ENCODE results near the gene EI24.

EI24 gene

DNA sequence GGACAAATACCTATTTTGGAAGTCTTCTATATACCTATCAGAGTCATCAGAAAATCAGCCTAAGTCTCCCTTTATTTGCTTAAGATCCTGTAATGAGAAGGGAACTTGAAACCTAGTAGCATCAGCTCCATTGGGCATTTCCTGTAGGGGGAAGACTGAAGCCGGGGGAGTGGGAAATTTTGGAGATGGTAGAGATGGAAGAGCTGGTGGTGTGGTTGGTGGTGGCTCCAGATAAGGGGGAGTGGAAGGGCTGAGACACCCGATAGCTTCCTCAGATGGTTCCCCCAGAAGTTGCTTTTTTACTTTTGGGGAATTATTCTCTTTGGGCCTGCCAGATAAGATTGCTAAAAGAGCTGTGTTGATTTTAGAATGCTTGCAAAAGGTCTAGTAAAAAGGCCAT, 16.4 kb upstream of the EI24 start:
- no peak overlapping the region for H3K4me3 ChIP-seq
- peaks cover 9% of the 10 kb centered on the region for H3K4me1 ChIP-seq
- peaks cover 57% of the 10 kb centered on the region for H3K9me3 ChIP-seq
- H3K9ac ChIP-seq: no peak overlapping the region
- no peaks in the 10 kb centered on the region for H3K27me3 ChIP-seq
- no peaks in the 10 kb centered on the region for H3K36me3 ChIP-seq
- H4K20me1 ChIP-seq: no peaks in the 10 kb centered on the region
- TF ChIP-seq Cebpa-rat (IDR thresholded peaks at IDR 0.05): no peak
- no peak overlapping the region for H3K4me2 ChIP-seq
- no peak overlapping the region for H3K27ac ChIP-seq

DNA sequence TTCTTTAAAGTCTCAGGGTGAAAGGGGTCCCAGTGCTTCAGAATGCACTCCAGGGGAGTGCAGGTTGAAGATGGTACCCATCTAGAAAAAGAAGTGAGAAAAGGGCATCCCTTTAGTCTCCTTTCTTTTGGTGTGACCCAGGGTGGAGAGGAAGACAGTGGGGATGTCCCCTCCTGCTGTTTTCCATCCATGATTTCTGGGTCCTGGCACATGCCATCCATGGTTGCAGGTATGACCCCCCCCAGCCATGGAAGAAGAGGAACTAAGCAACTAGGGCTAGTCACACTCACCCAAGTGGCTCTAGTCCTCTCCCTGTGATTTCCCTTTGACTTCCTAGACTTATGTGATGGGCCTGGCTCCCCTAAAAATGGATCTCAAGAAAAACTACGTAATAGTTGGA, 15.9 kb upstream of the EI24 start:
- no peak overlapping the region for H3K4me2 ChIP-seq
- no peaks in the 10 kb centered on the region for H3K36me3 ChIP-seq
- peaks cover 9% of the 10 kb centered on the region for H3K4me1 ChIP-seq
- TF ChIP-seq Cebpa-rat (IDR thresholded peaks at IDR 0.05): no peak
- no peak overlapping the region for H3K9ac ChIP-seq
- H4K20me1 ChIP-seq: no peaks in the 10 kb centered on the region
- H3K4me3 ChIP-seq: no peak overlapping the region
- peaks cover 57% of the 10 kb centered on the region for H3K9me3 ChIP-seq
- no peak overlapping the region for H3K27ac ChIP-seq
- H3K27me3 ChIP-seq: no peaks in the 10 kb centered on the region

DNA sequence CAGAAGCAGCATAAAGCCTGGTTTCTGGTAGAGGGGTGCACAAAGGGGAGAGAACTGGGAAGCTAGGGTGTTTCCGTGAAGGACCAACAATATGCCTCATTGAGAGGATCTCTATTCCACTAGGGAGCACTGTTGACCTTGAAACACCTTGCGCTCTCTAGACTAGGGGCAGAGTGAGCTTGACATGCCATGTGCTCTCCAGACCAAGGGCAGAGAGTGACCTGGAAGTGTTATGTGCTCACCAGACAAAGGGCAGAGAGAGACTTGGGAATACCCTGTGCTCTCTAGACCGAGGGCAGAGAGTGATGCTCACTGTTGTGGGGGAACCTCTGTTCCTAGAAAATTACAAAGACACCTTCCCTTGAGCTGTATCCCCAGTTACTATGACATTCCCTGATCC, 15.2 kb upstream of the EI24 start:
- no peaks in the 10 kb centered on the region for H3K36me3 ChIP-seq
- peaks cover 57% of the 10 kb centered on the region for H3K9me3 ChIP-seq
- H3K9ac ChIP-seq: no peak overlapping the region
- H3K27me3 ChIP-seq: no peaks in the 10 kb centered on the region
- no peak overlapping the region for H3K4me2 ChIP-seq
- no peaks in the 10 kb centered on the region for H4K20me1 ChIP-seq
- H3K27ac ChIP-seq: no peak overlapping the region
- no peak for TF ChIP-seq Cebpa-rat (IDR thresholded peaks at IDR 0.05)
- H3K4me3 ChIP-seq: no peak overlapping the region
- peaks cover 9% of the 10 kb centered on the region for H3K4me1 ChIP-seq

GRCh38 chr11:125559888-125560287, 9.4 kb upstream of the EI24 start:
- Histone ChIP-seq H3K4me2 (no peak overlapping the region), H3K27ac (no peak overlapping the region), H3K27me3 (no peaks in the 10 kb centered on the region), H3K36me3 (no peaks in the 10 kb centered on the region), H3K9me3 (peaks cover 12% of the 10 kb centered on the region), H3K4me1 (no peaks in the 10 kb centered on the region), H4K20me1 (no peaks in the 10 kb centered on the region), H3K9ac (no peak overlapping the region), H3K4me3 (no peak overlapping the region)
- no peak for TF ChIP-seq Cebpa-rat (IDR thresholded peaks at IDR 0.05)

GRCh38 chr11:125561924-125562323, 7.4 kb upstream of the EI24 start:
- Histone ChIP-seq H3K27ac (no peak overlapping the region), H3K4me1 (no peaks in the 10 kb centered on the region), H3K9me3 (peaks cover 8% of the 10 kb centered on the region), H3K4me2 (no peak overlapping the region), H3K27me3 (no peaks in the 10 kb centered on the region), H3K36me3 (no peaks in the 10 kb centered on the region), H3K4me3 (no peak overlapping the region), H4K20me1 (no peaks in the 10 kb centered on the region), H3K9ac (no peak overlapping the region)
- TF ChIP-seq Cebpa-rat (IDR thresholded peaks at IDR 0.05): no peak

DNA sequence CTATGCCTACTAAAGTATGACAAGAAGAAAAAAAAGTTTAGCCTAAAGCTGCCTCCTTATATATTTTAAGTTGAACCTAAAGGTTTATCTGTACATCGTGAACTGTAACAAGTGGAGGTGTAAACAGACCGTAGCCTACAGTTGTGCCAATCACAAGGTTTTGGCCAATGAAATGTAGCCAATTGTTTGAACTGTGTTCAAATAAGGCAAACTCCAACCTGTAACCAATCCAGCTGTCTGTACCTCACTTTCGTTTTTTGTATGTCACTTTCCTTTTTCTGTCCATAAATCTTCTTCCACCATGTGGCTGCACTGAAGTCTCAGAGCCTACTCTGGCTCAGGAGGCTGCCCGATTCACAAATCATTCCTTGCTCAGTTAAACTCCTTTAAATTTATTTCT, 6.8 kb upstream of the EI24 start:
- H3K9me3 ChIP-seq: peaks cover 11% of the 10 kb centered on the region
- H3K4me3 ChIP-seq: no peak overlapping the region
- TF ChIP-seq Cebpa-rat (IDR thresholded peaks at IDR 0.05): no peak

GRCh38 chr11:125564357-125564756, 4.9 kb upstream of the EI24 start:
- H4K20me1 ChIP-seq: no peaks in the 10 kb centered on the region
- TF ChIP-seq Cebpa-rat (IDR thresholded peaks at IDR 0.05): no peak
- H3K27ac ChIP-seq: no peak overlapping the region
- H3K36me3 ChIP-seq: no peaks in the 10 kb centered on the region
- H3K4me3 ChIP-seq: no peak overlapping the region
- H3K27me3 ChIP-seq: no peaks in the 10 kb centered on the region
- H3K4me1 ChIP-seq: no peaks in the 10 kb centered on the region
- no peak overlapping the region for H3K4me2 ChIP-seq
- H3K9me3 ChIP-seq: peaks cover 11% of the 10 kb centered on the region
- no peak overlapping the region for H3K9ac ChIP-seq

More for the DNA sequence above, 6.8 kb upstream of the EI24 start:
- H3K9ac ChIP-seq: no peak overlapping the region
- H4K20me1 ChIP-seq: no peaks in the 10 kb centered on the region
- H3K27me3 ChIP-seq: no peaks in the 10 kb centered on the region
- no peak overlapping the region for H3K4me2 ChIP-seq
- no peaks in the 10 kb centered on the region for H3K4me1 ChIP-seq
- no peak overlapping the region for H3K27ac ChIP-seq
- H3K36me3 ChIP-seq: no peaks in the 10 kb centered on the region

DNA sequence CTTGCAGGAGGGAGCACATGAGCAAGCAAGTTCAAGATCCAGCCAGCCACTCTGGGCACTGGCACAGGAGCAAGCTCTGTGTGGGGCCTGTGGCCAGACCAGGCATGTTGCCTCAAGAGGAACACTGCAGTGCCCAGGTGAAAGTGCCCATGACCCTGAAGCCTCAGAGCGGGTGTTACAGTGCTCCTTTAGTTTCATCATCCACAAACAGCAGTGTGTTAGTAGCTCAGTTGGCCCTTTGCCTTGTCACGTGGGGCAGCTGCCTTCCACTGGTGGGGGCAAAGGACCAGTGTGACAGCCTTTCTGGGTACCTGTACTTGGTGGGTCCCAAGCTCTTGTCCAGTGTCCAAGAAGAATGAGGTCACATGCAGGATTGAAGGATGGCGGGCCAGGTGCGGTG, 3.0 kb upstream of the EI24 start:
- Histone ChIP-seq H3K27ac (no peak overlapping the region), H3K4me2 (no peak overlapping the region), H4K20me1 (peaks cover 12% of the 10 kb centered on the region; the same call in 1 of the 2 replicates), H3K36me3 (no peaks in the 10 kb centered on the region), H3K4me3 (no peak overlapping the region), H3K9me3 (peaks cover 11% of the 10 kb centered on the region), H3K27me3 (no peaks in the 10 kb centered on the region), H3K9ac (no peak overlapping the region), H3K4me1 (peaks cover 14% of the 10 kb centered on the region)
- TF ChIP-seq Cebpa-rat (IDR thresholded peaks at IDR 0.05): no peak

DNA sequence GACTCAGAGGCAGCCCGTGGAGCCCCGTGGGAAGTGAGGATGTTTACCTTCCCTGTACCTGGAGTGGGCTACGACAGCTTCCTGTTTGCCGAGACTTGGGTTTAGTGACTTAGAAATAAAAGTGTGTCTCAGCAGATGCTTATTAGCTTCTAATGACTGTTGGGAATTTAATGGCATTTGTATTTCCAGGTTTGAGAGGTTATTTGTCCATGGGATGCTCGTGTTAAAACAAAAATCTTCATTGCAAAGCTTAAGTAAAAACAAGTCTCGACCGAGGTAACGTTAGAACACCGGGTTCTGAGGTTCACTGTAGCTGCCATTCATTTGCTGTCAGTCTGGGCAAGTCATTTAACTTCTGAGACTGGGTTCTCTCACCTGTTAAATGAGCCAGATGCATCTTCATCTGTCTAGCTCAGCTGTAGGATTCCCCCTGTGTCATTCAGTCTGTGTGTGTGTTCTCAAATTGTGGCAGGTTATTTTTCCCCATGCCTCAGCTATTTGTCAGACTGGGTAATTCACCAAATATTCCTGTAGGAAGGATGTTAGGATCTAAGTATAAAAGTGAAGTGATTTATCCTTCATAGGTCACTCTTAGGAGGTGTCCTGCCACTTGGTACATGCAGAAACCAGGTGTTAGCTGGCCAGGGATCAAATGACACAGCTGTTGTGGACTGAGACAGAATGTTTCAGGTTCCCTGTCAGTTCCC, 791 bp downstream of the EI24 start:
- Histone ChIP-seq H3K27ac (peak overlapping the region; percentile 96), H3K9ac (peak overlapping the region; percentile 96)
- no peak for TF ChIP-seq Cebpa-rat (IDR thresholded peaks at IDR 0.05)

DNA sequence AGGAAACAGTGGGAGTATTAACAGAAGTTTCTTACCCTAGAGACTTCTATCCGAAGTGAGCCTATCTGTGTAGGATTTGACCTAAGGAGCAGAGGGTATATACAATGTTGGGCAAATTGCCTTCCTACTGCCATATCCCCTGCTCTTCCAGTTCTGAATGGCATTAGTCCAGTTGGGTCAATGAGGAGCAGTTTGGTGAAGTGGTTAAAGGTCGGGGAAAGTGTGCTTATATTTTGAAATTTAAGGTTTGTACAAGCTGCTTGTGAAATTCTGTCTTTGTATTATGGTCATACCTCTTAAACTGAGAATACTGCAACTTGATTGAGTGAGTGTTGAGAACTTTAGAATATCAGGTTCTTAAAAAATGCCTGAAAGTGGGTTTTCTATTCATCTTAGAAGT, 1.7 kb downstream of the EI24 start:
- Histone ChIP-seq H4K20me1 (peaks cover 12% of the 10 kb centered on the region; the same call in 1 of the 2 replicates), H3K36me3 (peaks cover 41% of the 10 kb centered on the region), H3K27me3 (no peaks in the 10 kb centered on the region), H3K4me2 (peak overlapping the region; percentile 89), H3K9ac (0 out of 2 replicates have a peak overlapping the region, but pooled peaks have one; percentile 96), H3K4me3 (no peak overlapping the region; the same call in 1 of the 2 replicates), H3K9me3 (peaks cover 10% of the 10 kb centered on the region), H3K4me1 (peaks cover 14% of the 10 kb centered on the region), H3K27ac (no peak overlapping the region)
- TF ChIP-seq Cebpa-rat (IDR thresholded peaks at IDR 0.05): no peak

More for the DNA sequence above, 791 bp downstream of the EI24 start:
- Histone ChIP-seq H3K9me3 (peaks cover 11% of the 10 kb centered on the region), H4K20me1 (peaks cover 12% of the 10 kb centered on the region; the same call in 1 of the 2 replicates), H3K4me1 (peaks cover 14% of the 10 kb centered on the region), H3K27me3 (no peaks in the 10 kb centered on the region), H3K4me2 (peak overlapping the region; percentile 89), H3K4me3 (peak overlapping the region; percentile 90), H3K36me3 (peaks cover 32% of the 10 kb centered on the region)

Measured in BLaER1 (cell line).